GM11168 (cell line): ENCODE results near the gene AXL.
"Not testable (repeated sequence)": the region's sequence is repeated elsewhere in the genome, so short reads cannot be mapped to it uniquely, and the experiment has no call there.

Experiments
- in situ Hi-C: fragments of 300-500 bp; cut with MboI; formaldehyde crosslinking; loops from one replicate; pipeline ENCODE4 v1.12.0; 2022; ENCODE audit warnings: low sequenced_read_pairs; ENCODE audit not compliant: unreplicated experiment

AXL gene

DNA sequence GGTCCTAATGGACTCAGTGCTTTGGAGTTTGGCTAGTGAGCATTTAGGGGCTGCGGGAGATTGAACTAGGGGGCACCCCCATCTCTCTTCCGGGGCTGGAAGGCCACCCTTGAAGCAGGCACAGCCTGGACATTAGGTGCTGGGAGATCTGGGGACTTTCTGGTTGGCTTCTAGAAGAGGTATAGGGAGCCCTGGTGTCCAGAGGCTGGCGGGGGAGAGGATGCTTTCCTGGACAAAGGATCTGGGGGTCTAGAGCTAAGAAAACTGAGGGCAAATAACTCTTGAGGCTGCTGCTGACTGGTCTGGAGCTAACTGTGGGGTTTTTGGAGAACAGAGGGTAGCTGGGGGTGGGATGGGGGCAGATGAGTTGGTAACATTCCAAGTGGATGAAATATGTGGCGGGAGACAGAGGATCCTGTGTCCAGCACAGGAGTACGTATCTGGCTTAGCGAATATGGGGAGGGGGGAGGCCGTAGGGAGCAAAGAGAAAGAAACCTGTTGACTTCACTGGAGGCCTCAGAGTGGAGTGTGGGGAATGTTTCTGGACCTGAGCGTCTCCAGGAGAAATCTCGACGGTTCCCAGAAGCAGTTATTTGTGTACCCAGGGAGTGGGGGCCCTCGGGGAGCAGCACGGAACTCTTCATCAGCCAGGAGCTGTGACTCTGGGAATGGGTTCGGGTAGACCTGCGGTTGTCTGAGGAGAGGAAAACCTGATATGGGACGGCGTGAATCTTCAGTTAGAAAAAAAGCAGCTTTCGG, 46.6 kb downstream of the AXL start:
- in situ Hi-C loops, result no loop called here

DNA sequence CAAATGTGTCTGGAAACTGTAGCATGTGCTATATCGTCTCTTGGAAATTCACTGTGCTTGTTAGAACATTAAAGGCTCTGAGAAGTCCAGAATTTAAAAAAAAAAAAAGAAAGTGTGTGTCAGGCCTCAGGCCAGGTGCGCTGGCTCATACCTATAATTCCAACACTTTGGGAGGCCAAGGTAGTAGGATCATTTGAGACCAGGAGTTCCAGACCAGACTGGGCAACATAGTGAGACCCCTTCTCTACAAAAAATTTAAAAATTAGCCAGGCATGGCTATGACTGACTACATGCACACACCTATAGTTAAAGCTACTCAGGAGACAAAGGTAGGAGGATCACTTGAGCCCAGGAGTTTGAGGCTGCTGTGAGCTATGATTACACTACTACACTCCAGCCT, 50.0 kb downstream of the AXL start:
- in situ Hi-C loops, result no loop called here

DNA sequence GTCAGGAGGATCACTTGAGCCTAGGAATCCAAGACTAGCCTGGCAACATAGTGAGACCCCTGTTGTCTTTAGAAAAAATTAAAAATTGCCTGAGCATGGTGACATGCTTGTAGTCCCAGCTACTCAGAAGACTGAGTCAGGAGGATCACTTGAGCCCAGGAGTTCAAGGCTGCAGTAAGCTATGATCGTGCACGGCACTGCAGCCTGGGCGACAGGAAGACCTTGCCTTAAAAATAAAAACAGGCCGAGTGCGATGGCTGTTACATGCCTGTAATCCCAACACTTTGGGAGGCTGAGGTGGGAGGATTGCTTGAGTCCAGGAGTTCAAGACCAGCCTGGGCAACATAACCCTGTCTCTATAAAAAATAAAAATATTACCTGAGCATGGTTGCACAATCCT, 50.5 kb downstream of the AXL start:
- in situ Hi-C loops, result no loop called here

DNA sequence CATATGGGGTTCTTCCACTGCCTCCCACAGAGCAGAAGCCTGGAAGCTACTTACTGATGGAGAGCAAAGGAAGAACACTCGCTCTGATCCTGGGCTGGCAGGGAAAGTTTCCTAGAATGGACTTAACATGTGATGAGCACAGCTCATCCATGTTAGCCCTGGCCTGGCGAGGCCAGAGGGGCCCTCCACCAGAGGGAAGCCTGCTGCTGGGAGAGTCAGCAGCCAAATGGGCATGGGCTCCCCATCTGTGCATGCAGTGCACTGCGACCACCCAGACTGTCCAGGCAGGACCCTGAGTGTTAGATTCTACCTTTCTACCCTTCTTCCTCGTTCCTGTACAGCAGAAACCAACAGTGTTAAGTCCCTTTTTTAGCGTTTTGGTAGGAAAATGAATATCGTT, 54.1 kb downstream of the AXL start:
- in situ Hi-C loops, result no loop called here

DNA sequence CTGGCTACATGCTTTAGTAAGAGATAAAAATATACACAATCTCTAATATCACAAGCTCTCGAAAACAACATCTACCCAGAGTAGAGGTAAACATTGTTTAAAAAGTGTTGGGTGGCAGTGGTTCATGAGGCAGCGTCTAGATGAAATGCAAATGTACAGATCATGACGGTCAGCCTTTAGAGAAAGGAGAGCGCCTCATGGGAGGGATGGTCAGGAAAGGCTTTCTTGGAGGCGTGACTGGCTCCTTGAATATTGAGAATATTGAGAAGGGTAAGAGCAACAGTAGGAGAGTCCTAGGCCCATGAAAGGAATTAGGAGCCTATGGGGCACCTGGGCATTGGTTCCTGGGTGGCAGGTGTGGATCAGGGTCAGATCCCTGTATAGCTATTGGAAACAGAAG, 55.8 kb downstream of the AXL start:
- in situ Hi-C loops, result no loop called here

DNA sequence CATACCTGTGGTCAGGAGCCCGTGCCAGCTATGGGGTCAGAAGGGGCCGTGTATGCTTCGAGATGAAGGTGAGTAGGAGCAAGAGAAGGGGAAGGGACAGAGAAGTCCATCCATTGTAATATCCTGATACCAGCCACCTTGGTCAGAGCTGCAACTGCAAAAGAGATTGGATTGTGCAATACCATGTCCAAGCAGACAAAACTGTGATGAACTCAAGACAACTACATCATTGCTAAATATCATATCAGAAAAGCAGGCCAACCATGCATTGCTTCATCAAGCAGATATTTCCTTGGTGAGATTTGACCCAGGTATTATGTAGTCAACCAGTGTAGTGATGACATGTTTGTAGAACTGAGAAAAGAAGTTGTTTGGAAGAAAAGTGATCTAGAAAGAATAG, 57.2 kb downstream of the AXL start:
- in situ Hi-C loops, result no loop called here

DNA sequence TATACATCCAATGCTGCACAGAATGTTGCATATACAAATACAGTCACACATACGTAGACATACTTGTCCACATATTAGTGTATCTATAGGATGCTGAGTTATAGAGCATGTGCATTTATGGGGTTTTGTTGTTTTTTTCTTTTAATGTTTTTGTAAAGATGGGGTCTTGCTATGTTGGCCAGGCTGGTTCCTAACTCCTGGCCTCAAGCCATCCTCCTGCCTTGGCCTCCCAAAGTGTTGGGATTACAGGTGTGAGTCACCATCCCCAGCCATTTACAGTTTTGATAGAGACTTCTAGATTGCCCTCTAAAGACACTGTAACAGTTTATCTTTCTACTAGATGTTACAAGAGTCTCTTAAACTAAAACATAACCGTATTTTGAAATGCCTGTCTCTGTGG, 59.5 kb downstream of the AXL start:
- in situ Hi-C loops, result no loop called here

DNA sequence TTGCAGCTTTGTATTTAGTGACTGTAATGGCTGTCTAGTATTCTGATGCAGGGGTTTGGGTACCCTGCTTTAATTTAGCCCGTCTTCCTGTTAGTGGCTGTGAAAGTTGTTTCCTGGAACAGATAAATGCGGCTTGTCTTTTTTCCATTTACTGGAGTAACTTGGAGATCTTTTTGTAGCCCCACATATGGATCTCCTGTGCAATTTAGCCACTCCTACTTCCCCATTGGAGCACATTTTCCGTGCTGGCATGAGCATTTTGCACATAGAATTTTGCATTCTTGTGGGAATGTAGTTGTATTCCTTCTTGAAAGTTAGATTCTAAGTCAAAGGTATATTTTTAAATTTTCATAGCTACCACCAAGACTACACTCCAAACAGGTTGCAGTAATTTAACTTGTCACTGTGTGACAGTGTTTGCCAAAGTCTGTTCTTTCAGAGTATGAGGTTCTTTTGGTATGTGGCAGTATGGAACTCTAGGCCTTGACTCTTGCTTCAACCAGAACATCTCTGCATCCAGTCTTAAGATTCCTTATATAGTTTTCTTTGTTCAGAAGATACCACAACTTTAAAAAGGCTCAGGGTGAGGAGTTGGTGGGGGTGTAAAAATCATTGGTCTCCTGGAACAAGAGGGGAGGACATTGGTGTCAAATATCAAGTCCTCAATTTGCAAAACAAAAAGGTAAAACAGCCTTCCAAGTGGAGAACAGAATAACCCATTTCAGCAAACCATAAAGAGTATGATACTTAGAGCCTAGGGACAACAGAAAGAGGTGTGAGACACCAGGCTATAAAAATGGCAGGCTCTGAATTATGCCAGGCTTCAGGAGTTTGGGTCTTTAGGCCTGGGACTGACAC, 69.9 kb downstream of the AXL start:
- in situ Hi-C loops, result no loop called here

DNA sequence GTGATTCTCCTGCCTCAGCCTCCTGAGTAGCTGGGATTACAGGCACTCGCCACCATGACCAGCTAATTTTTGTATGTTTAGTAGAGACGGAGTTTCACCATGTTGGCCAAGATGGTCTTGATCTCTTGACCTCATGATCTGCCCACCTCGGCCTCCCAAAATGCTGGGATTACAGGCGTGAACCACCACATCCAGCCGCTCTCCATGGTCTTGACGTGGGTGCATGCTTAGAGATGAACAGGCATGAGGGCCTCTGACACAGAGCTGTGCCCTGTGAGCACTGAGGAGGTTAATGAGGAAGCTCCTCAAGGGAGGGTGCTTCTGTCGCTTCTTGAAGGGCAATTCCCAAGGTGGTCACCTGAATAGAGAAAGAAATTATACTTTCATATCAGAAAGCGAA, 70.8 kb downstream of the AXL start:
- in situ Hi-C loops, result not testable (repeated sequence)

DNA sequence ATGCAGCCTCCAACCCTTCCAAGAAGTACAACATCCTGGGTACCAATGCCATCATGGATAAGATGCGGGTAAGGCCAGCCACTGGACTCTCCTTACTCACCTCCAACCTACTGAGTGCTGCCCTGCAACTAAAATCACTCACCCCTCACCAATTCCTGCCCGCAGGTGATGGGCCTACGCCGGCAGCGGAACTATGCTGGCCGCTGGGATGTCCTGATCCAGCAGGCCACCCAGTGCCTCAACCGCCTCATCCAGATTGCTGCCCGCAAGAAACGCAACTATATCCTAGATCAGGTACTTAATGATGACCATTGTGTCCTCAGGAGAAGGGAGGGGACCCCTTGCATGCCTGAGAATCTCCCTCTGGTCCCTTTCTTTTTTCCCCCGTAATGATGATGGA, 75.4 kb downstream of the AXL start:
- in situ Hi-C loops, result no loop called here

DNA sequence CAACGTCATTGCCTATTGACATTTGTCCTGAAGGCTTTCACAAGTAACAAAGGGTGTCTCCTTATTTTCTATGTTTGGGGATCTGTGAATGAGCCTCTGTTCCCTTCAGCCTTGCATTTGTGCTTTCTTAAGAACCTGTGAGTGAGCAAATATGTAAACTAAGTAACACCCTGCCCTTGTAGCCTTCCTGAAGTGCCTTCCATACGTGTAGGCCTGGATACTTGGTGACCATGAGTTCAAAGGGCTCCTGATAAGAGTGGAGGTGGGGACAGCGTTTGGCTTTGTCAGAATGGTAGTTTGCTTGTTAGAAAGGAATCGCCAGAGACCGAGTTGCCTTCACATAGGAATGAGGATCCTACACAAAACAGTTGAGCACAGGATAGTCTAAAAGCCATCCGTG, 76.5 kb downstream of the AXL start:
- in situ Hi-C loops, result no loop called here

DNA sequence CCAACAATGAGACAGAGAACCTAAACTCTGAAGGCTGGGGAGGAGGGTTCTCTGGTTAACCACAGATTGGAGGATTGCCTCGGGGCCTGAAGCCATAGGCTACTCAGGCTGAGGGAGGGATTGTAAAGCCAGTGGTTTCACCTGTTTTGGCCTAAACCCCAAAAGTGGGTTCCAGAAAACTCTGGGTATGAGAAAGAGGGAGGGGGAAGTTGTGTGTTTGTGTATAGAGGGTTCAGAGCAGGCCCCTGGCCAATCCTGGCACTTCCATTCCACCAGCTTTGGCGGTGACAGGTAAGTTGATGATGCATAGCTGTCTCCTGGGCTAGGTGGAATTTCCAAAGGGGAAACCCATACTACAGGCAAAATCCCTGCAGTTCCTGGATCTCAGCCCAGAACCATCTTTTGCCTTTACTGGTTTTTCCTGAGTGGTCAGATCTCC, 77.4 kb downstream of the AXL start:
- in situ Hi-C loops, result no loop called here

DNA sequence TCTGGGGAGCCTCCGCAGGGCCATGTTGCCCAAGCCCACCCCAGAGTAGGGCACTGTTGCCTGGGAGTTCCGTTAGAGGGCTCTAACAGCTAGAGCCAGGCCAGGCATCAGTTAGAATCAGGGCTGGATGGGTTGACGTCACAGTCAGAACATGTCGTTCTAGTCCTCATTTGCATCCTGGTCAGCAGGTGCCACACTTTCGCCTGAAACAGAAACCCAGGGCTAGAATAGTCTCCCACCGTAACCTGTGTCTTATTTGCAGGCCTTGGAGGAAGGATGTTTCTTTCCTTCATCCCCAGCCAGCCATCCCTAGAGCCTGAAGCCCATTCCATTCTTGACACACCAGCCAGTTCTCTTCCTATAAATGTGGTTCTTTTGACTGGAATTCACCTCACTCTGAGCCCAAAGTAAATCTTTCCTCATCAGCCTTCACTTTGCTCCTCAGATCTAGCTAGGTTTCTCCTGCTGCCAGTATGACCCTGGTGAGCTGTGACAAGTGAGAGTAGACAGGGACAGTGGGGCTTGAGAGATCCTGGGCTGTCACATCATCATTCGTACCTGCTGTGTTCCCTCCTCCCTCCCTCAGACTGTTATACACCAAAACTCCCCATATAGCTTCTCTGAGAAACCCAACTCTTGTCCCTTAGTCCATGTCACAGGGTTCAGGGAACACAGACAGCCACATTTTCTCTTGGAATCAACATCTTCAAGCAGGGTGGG, 78.8 kb downstream of the AXL start:
- in situ Hi-C loops, result no loop called here

DNA sequence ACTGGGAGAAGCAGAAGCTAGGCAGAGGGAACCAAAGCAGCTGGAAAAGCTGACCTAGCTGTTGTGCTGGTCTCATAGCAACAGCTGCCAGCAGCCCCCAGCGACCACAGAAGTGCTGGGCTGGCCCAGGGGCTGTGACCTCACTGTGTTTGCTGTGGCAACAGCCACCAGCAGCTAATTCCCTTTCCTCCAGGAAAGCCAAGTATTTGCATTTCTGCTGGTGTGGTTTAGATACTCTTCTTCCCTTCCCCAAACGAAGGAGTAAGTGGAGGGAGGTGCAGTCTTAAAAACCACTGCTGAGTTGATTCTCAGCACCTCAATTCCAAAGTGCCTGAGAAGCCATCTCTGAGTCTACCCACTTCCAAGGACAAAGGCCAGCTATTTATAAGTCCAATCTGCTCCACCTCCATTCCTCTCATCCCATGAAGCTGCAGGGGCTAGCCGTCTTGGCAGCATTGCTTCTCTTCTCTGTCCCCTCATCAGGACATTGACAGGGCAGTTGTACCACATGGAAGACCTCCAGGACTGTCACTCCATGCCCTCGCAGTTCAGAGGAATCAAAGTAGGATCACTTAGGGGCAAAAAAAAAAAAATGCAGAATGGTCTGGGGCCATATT, 79.4 kb downstream of the AXL start:
- in situ Hi-C loops, result no loop called here

DNA sequence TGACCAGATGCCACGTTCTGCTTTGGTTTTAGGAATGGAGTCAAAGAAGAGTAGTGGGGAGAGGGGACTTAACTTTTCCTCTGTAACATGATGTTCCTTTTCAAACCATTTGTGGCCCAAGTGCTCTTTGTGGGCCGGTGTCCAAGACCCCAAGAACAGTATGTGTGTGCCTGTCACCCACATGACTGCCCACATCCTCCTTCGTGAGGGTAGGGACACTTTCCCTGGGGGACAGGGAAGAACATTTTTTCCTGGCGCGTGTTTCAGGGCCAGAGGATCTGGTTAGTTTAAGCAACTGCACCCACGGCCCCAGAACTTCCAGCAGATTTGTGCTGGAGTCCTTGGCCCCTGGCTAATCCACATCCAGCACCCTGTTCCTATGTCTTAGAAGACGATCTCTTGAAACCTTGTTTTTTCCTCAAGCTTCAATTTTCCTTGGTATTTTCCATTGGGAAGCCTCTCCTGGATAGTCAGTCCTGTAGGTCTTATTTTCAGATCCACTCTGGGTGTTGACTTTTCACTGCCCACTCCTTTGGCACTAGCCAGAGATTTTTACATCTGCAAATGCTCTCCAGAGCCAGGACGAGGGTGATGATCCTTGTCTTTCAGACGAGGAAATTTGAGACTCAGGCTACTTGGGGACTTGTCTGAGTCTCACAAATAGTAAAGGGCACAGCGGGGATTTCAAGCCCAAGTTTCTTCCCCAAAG, 80.2 kb downstream of the AXL start:
- in situ Hi-C loops, result no loop called here

DNA sequence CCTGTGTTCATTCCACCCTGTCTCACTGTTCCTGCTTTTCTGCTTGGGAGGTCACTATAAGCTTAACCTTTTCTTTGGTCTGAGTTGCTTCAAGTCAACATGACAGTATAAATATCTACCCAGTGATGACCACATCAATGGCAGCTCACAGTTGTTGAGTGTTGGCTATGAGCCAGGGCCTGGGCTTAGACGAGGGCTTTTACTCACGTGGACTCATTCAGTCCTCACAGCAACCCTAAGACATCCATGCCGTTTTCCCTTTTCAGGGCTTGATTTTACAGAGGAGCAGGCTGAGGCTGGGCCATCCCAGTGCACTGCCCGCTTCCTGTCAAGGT, 80.7 kb downstream of the AXL start:
- in situ Hi-C loops, result no loop called here

DNA sequence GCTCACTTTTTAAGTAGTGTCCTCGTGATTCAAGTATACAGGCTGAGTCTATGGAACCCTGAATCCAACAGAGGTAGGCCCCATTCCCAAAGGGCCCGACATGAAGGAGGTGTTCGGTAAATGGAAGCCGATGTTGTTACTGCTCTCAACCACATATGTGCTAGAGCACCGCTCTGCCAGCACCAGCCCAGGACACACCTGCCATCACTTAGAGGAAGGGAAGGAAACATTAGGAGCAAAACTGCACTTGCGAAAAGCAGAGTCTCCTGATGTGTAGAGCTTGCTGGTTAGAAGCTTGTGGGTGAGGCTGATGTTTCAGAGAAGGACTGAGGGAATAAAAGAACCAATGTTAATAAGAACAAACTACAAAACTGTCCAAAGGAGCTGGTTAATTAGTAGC, 81.5 kb downstream of the AXL start:
- in situ Hi-C loops, result no loop called here

DNA sequence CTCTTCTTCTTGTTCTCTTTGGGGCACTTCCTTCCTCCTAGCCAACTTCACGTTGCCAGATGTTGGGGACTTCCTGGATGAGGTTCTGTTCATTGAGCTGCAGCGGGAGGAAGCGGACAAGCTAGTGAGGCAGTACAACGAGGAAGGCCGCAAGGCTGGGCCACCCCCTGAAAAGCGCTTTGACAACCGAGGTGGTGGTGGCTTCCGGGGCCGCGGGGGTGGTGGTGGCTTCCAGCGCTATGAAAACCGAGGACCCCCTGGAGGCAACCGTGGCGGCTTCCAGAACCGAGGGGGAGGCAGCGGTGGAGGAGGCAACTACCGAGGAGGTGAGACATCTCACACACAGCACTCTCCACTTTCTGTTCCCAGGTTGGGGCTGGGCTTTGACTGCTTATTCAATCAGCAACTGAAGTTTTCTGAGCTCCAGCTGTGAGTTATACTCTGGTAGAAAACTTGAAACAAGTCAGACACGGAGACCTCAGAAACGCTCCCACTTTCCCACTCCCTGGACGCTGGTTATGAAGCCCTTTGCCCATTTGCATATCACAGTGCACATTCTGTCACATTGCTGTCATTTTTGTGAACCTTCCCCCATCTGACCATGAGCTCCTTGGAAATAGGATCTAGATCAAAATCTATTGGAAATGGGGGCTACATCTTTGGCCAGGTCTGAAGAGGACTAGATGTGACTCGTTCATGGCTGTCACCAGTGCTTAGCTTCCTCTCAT, 83.8 kb downstream of the AXL start:
- in situ Hi-C loops, result no loop called here

DNA sequence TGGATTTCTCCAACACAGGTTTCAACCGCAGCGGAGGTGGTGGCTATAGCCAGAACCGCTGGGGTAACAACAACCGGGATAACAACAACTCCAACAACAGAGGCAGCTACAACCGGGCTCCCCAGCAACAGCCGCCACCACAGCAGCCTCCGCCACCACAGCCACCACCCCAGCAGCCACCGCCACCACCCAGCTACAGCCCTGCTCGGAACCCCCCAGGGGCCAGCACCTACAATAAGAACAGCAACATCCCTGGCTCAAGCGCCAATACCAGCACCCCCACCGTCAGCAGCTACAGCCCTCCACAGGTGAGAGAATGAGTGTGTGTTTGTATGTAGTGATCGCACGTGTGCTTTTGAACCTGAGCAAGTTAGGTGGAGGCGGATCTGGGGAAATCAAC, 84.9 kb downstream of the AXL start:
- in situ Hi-C loops, result no loop called here
